ENCODE measurements around the gene YJU2. TPM values are rescaled to one million over a fixed set of nuclear protein-coding genes. Genes with fewer than 3 reads are reported as not detected.

YJU2 gene
- total and polyA plus RNA-seq, 2 of the 8 experiments (the other 6 are each of a cell fraction or from before 2014, with no cell fraction given) = 26.8 to 27.7 TPM

- TF ChIP-seq EP300 (IDR thresholded peaks at IDR 0.05; ENCODE audit: borderline replicate concordance in 1 of 2, low read depth in 2 of 2, low read length in 2 of 2) = no peak
Measured at GRCh38 chr19:4210166-4210731, 36.6 kb upstream of the YJU2 start (continued).
